ENCODE measurements around the gene GADL1.

Gene GADL1

GRCh38 chr3:30737743-30738499 is 156.5 kb downstream of the GADL1 start:
- H3K27ac ChIP-seq (ENCODE audit: extremely low read depth, low read depth, low read length), result no peak overlapping the region
- no peak overlapping the region for H3K4me3 ChIP-seq (ENCODE audit: low read depth, low read length)
- POLR2A ChIA-PET, result no interaction called here
- no peaks in the 10 kb centered on the region for H3K4me1 ChIP-seq (ENCODE audit: control insufficient read depth, insufficient read depth, low read length)
- CTCF ChIA-PET, result interaction anchor here (1.6 kb wide), 1 partner anchor 14 kb away, joined by 4 read pairs; no protein-coding TSS in a partner anchor
- no peaks in the 10 kb centered on the region for H3K9me3 ChIP-seq (ENCODE audit: control insufficient read depth, insufficient read depth, low read depth, low read length)
- TF ChIP-seq, protein P1, sequence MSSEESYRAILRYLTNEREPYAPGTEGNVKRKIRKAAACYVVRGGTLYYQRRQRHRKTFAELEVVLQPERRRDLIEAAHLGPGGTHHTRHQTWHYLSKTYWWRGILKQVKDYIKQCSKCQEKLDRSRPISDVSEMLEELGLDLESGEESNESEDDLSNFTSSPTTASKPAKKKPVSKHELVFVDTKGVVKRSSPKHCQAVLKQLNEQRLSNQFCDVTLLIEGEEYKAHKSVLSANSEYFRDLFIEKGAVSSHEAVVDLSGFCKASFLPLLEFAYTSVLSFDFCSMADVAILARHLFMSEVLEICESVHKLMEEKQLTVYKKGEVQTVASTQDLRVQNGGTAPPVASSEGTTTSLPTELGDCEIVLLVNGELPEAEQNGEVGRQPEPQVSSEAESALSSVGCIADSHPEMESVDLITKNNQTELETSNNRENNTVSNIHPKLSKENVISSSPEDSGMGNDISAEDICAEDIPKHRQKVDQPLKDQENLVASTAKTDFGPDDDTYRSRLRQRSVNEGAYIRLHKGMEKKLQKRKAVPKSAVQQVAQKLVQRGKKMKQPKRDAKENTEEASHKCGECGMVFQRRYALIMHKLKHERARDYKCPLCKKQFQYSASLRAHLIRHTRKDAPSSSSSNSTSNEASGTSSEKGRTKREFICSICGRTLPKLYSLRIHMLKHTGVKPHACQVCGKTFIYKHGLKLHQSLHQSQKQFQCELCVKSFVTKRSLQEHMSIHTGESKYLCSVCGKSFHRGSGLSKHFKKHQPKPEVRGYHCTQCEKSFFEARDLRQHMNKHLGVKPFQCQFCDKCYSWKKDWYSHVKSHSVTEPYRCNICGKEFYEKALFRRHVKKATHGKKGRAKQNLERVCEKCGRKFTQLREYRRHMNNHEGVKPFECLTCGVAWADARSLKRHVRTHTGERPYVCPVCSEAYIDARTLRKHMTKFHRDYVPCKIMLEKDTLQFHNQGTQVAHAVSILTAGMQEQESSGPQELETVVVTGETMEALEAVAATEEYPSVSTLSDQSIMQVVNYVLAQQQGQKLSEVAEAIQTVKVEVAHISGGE (tag by site-specific recombination; conservative IDR thresholded peaks at IDR 0.05; ENCODE audit: low read depth), result no peak
- no peak for TF ChIP-seq ZNF114 (tag by site-specific recombination; IDR thresholded peaks at IDR 0.05)
- no peak for TF ChIP-seq SETDB1 (IDR thresholded peaks at IDR 0.05; ENCODE audit: insufficient read length, low read length)
- no peak for TF ChIP-seq ZBTB8A (tag by site-specific recombination; IDR thresholded peaks at IDR 0.05)
- TF ChIP-seq ZNF639 (tag by site-specific recombination; IDR thresholded peaks at IDR 0.05), result no peak
- TF ChIP-seq ZNF544 (tag by site-specific recombination; IDR thresholded peaks at IDR 0.05), result no peak
- TF ChIP-seq ZNF280D (tag by site-specific recombination; IDR thresholded peaks at IDR 0.05), result no peak
- TF ChIP-seq YY1 (tag by site-specific recombination; IDR thresholded peaks at IDR 0.05), result no peak
- TF ChIP-seq ZNF677 (tag by site-specific recombination; IDR thresholded peaks at IDR 0.05), result no peak
- TF ChIP-seq SP3 (tag by site-specific recombination; IDR thresholded peaks at IDR 0.05), result no peak
- no peak for TF ChIP-seq ZSCAN16 (tag by site-specific recombination; IDR thresholded peaks at IDR 0.05)
- no peaks in the 10 kb centered on the region for H3K36me3 ChIP-seq (ENCODE audit: control insufficient read depth in 2 of 2, insufficient read depth in 1 of 2, low read length in 2 of 2)

DNA sequence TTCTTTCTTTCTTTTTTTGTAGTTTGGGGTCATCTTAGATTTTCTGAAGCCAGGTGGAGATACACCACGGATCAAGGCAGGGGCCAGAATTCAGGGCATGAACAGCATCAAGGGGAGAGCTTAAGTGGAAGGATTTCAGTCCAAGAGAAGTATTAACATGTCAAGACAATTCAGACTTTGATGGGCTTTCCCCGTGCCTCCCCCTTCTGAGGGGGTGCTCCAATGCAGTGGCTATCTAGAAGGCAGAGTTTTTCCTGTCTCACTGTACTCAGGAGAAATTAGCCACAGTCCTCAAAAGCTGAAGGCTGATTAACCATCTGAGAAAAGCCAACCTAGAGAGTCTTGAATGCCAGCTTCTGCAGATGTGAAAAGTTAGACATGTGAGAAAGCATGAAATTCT is 160.8 kb downstream of the GADL1 start:
- CTCF ChIA-PET, result interaction anchor here (1.1 kb wide), 1 partner anchor 41 kb away, joined by 4 read pairs; no protein-coding TSS in a partner anchor
- Histone ChIP-seq H3K9me3 (ENCODE audit: control insufficient read depth, insufficient read depth, low read depth, low read length) (no peaks in the 10 kb centered on the region), H3K27ac (ENCODE audit: extremely low read depth, low read depth, low read length) (no peak overlapping the region), H3K36me3 (ENCODE audit: control insufficient read depth in 2 of 2, insufficient read depth in 1 of 2, low read length in 2 of 2) (no peaks in the 10 kb centered on the region), H3K4me1 (ENCODE audit: control insufficient read depth, insufficient read depth, low read length) (no peaks in the 10 kb centered on the region), H3K4me3 (ENCODE audit: low read depth, low read length) (no peak overlapping the region)
- POLR2A ChIA-PET, result no interaction called here
- TF ChIP-seq ELK4 (IDR thresholded peaks at IDR 0.05; ENCODE audit: borderline replicate concordance, low read depth, low read length), result no peak
- TF ChIP-seq ZBTB17 (tag by site-specific recombination; IDR thresholded peaks at IDR 0.05), result no peak
- TF ChIP-seq SCRT1 (tag by site-specific recombination; IDR thresholded peaks at IDR 0.05; ENCODE audit: borderline replicate concordance), result no peak
- TF ChIP-seq ZNF394 (tag by site-specific recombination; IDR thresholded peaks at IDR 0.05; ENCODE audit: borderline replicate concordance), result no peak
- TF ChIP-seq, protein P2, sequence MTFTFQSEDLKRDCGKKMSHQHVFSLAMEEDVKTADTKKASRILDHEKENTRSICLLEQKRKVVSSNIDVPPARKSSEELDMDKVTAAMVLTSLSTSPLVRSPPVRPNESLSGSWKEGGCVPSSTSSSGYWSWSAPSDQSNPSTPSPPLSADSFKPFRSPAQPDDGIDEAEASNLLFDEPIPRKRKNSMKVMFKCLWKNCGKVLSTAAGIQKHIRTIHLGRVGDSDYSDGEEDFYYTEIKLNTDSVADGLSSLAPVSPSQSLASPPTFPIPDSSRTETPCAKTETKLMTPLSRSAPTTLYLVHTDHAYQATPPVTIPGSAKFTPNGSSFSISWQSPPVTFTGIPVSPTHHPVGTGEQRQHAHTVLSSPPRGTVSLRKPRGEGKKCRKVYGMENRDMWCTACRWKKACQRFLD (tag by site-specific recombination; IDR thresholded peaks at IDR 0.05), result no peak
- TF ChIP-seq, protein P3, sequence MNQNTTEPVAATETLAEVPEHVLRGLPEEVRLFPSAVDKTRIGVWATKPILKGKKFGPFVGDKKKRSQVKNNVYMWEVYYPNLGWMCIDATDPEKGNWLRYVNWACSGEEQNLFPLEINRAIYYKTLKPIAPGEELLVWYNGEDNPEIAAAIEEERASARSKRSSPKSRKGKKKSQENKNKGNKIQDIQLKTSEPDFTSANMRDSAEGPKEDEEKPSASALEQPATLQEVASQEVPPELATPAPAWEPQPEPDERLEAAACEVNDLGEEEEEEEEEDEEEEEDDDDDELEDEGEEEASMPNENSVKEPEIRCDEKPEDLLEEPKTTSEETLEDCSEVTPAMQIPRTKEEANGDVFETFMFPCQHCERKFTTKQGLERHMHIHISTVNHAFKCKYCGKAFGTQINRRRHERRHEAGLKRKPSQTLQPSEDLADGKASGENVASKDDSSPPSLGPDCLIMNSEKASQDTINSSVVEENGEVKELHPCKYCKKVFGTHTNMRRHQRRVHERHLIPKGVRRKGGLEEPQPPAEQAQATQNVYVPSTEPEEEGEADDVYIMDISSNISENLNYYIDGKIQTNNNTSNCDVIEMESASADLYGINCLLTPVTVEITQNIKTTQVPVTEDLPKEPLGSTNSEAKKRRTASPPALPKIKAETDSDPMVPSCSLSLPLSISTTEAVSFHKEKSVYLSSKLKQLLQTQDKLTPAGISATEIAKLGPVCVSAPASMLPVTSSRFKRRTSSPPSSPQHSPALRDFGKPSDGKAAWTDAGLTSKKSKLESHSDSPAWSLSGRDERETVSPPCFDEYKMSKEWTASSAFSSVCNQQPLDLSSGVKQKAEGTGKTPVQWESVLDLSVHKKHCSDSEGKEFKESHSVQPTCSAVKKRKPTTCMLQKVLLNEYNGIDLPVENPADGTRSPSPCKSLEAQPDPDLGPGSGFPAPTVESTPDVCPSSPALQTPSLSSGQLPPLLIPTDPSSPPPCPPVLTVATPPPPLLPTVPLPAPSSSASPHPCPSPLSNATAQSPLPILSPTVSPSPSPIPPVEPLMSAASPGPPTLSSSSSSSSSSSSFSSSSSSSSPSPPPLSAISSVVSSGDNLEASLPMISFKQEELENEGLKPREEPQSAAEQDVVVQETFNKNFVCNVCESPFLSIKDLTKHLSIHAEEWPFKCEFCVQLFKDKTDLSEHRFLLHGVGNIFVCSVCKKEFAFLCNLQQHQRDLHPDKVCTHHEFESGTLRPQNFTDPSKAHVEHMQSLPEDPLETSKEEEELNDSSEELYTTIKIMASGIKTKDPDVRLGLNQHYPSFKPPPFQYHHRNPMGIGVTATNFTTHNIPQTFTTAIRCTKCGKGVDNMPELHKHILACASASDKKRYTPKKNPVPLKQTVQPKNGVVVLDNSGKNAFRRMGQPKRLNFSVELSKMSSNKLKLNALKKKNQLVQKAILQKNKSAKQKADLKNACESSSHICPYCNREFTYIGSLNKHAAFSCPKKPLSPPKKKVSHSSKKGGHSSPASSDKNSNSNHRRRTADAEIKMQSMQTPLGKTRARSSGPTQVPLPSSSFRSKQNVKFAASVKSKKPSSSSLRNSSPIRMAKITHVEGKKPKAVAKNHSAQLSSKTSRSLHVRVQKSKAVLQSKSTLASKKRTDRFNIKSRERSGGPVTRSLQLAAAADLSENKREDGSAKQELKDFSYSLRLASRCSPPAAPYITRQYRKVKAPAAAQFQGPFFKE (tag by site-specific recombination; IDR thresholded peaks at IDR 0.05; ENCODE audit: borderline replicate concordance), result no peak
